Panc1 (cell line): ENCODE data around the gene METTL6. TPM values are rescaled to one million over a fixed set of nuclear protein-coding genes. Genes with fewer than 3 reads are reported as not detected.
"Not testable (repeated sequence)": the region's sequence is repeated elsewhere in the genome, so short reads cannot be mapped to it uniquely, and the experiment has no call there.

ENCODE experiments used
- ATAC-seq: fragments of 200-7000 bp; cut with Tn5 transposase; 2 replicates; pipeline ENCODE4 v1.9.1; 2020; ENCODE audit warnings: mild to moderate bottlenecking, moderate library complexity
- BruUV-seq: library from RNA; stranded (reverse); fragments of 400-500 nt; replicated peaks from 2 replicates; lab custom pipeline; 2021; lab: Mats Ljungman, UMichigan
- CTCF ChIA-PET: fragments of 300-600 bp; sonication (Branson Sonifier 250); formaldehyde crosslinking; loops from one replicate; lab custom pipeline; 2022; ENCODE audit warnings: antibody characterized with exemption; lab: Charles Lee
- POLR2A ChIA-PET: fragments of 300-600 bp; sonication (Branson Sonifier 250); formaldehyde crosslinking; loops from one replicate; lab custom pipeline; 2022; ENCODE audit warnings: antibody characterized with exemption; lab: Charles Lee
- DNase-seq: peaks from one replicate; pipeline ENCODE4 v3.0.0-alpha.2; 2010; ENCODE audit warnings: low read depth, low spot score
- H3K27ac ChIP-seq: 2 replicates; pipeline ENCODE4 v1.5.1; 2011; ENCODE audit warnings: mild to moderate bottlenecking, low read length, inconsistent platforms
- H3K27me3 ChIP-seq: fragments of 200-500 bp; sonication (Bioruptor generic); 2 replicates; pipeline ENCODE4 v1.6.0; 2014; ENCODE audit warnings: low read length, inconsistent platforms; ENCODE audit not compliant: control insufficient read depth, insufficient read depth
- H3K36me3 ChIP-seq: fragments of 200-500 bp; sonication (Bioruptor generic); 2 replicates; pipeline ENCODE4 v1.5.1; 2014; ENCODE audit warnings: inconsistent platforms, mild to moderate bottlenecking, low read length, moderate library complexity; ENCODE audit not compliant: control insufficient read depth, insufficient read depth
- H3K4me1 ChIP-seq: 2 replicates; pipeline ENCODE4 v1.5.1; 2011; ENCODE audit warnings: inconsistent platforms, mild to moderate bottlenecking, low read length, moderate library complexity; ENCODE audit not compliant: control insufficient read depth, insufficient read depth
- H3K4me3 ChIP-seq, 2 experiments: 2 replicates each; pipeline ENCODE4 v1.5.1; 2011 to 2012; ENCODE audit warnings: low read depth in 2 of 2, low read length in 2 of 2, mild to moderate bottlenecking in 2 of 2, inconsistent platforms in 1 of 2, moderate library complexity in 1 of 2
- H3K9me3 ChIP-seq: fragments of 200-500 bp; sonication (Bioruptor generic); 2 replicates; pipeline ENCODE4 v1.5.1; 2014; ENCODE audit warnings: low read depth, mild to moderate bottlenecking, inconsistent platforms, low read length, moderate library complexity; ENCODE audit not compliant: control insufficient read depth, insufficient read depth
- POLR2AphosphoS5 ChIP-seq: IDR thresholded peaks from 2 replicates; pipeline ENCODE4 v1.6.1; 2012; ENCODE audit warnings: mild to moderate bottlenecking, low read depth, low read length, moderate library complexity
- SIN3A ChIP-seq: IDR thresholded peaks from 2 replicates; pipeline ENCODE4 v1.6.1; 2012; ENCODE audit warnings: low read depth, mild to moderate bottlenecking, low read length, moderate library complexity, borderline replicate concordance; ENCODE audit not compliant: insufficient read depth
- TCF7L2 ChIP-seq: IDR thresholded peaks from 2 replicates; pipeline ENCODE4 v1.6.1; 2011; ENCODE audit warnings: mild to moderate bottlenecking, low read depth, low read length, inconsistent platforms
- in situ Hi-C: cut with HindIII; loops from 2 replicates; pipeline ENCODE4 v1.10.0; 2016; ENCODE audit warnings: low sequenced_read_pairs, low pct_unique_long_range_greater_than_20kb
- intact Hi-C: fragments of 100-400 bp; cut with micrococcal nuclease; formaldehyde crosslinking; loops from one replicate; pipeline ENCODE4 v1.10.0; 2022; ENCODE audit not compliant: unreplicated experiment
- total RNA-seq: library from RNA; stranded (reverse); gene quantifications from one replicate; pipeline ENCODE4 v1.2.1, GENCODE V29; 2021; ENCODE audit not compliant: unreplicated experiment
- TF ChIP-seq, protein P1 (sequence below): fragments of 450-650 bp; IDR thresholded peaks from 2 replicates; pipeline ENCODE4 v1.5.1; 2017; ENCODE audit warnings: mild to moderate bottlenecking
- TF ChIP-seq, protein P2 (sequence below), 2 experiments: IDR thresholded peaks; 2 replicates each; pipeline ENCODE4 v1.6.1; 2011 to 2012; ENCODE audit warnings: low read depth in 2 of 2, control low read depth in 1 of 2, low read length in 1 of 2, mild to moderate bottlenecking in 1 of 2, moderate library complexity in 1 of 2; ENCODE audit not compliant: insufficient read depth in 1 of 2

METTL6 gene
- total RNA-seq, 1 experiment from 2014 or later: 16.5 TPM

DNA sequence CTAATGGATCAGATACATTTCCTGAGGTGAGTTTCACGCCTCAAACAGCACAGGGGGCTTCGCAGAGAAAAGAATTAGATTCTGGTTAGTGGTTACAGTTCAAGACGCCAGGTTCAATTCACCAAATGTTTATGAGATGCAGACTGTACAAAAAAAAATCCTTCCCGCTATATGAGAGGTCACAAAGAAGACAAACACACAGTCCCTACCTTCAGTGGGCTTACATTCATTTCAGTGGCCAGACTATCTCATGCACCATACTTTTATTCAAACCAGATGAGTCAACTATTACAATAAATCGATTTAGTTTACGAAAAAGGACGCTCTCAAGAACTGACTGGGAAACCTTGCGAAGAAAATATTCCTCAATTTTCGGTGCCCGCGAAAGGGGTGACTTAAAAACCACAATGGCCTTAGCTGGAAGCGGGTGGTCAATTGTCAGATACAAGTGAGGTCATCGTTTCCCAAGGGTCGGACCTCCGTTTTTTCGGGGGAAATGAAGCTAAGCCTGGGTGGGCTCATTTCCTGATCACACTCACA is 695 bp downstream of the METTL6 start:
- ChIA-PET CTCF (no interaction called here), POLR2A (no interaction called here)
- Histone ChIP-seq H3K4me1 (peaks cover 8% of the 10 kb centered on the region), H3K4me3 (peak overlapping the region; percentile 89 to 90), H3K9me3 (no peaks in the 10 kb centered on the region), H3K27me3 (no peaks in the 10 kb centered on the region), H3K27ac (peak overlapping the region; percentile 88), H3K36me3 (peaks cover 12% of the 10 kb centered on the region; the same call in 1 of the 2 replicates)
- BruUV-seq: no TSS peak
- in situ Hi-C loops (no loop called here), intact Hi-C loops (no loop called here)
- no peak for DNase-seq
- TF ChIP-seq POLR2AphosphoS5: no peak
- no peak for ATAC-seq

DNA sequence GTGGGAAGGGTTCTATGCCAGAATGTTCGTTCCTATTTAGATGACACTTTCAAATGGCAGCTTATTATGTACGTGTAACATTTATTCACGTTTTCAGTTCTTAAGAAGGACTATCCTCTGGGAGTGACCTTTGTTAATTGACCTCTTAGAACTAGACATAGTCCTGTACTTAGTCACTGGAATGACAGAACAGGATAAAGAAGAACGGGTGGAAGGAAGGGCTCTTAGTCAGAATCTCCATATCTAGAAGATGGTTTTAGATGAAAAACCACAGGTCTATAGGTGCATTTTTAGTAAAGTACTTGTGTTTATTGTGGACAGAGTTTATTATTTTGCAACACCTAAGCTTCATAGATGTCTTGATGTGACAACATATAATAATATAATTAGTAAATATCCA is 6.5 kb downstream of the METTL6 start:
- H3K27me3 ChIP-seq: no peaks in the 10 kb centered on the region
- ATAC-seq (no peak), DNase-seq (no peak)
- intact Hi-C loops (no loop called here), in situ Hi-C loops (no loop called here)
- no TSS peak for BruUV-seq
- H3K4me3 ChIP-seq: no peak overlapping the region
- H3K4me1 ChIP-seq: peaks cover 3% of the 10 kb centered on the region; the same call in 1 of the 2 replicates
- no peak for TF ChIP-seq POLR2AphosphoS5
- TF ChIP-seq, protein P1, sequence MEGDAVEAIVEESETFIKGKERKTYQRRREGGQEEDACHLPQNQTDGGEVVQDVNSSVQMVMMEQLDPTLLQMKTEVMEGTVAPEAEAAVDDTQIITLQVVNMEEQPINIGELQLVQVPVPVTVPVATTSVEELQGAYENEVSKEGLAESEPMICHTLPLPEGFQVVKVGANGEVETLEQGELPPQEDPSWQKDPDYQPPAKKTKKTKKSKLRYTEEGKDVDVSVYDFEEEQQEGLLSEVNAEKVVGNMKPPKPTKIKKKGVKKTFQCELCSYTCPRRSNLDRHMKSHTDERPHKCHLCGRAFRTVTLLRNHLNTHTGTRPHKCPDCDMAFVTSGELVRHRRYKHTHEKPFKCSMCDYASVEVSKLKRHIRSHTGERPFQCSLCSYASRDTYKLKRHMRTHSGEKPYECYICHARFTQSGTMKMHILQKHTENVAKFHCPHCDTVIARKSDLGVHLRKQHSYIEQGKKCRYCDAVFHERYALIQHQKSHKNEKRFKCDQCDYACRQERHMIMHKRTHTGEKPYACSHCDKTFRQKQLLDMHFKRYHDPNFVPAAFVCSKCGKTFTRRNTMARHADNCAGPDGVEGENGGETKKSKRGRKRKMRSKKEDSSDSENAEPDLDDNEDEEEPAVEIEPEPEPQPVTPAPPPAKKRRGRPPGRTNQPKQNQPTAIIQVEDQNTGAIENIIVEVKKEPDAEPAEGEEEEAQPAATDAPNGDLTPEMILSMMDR: no peak
- TF ChIP-seq, protein P2, sequence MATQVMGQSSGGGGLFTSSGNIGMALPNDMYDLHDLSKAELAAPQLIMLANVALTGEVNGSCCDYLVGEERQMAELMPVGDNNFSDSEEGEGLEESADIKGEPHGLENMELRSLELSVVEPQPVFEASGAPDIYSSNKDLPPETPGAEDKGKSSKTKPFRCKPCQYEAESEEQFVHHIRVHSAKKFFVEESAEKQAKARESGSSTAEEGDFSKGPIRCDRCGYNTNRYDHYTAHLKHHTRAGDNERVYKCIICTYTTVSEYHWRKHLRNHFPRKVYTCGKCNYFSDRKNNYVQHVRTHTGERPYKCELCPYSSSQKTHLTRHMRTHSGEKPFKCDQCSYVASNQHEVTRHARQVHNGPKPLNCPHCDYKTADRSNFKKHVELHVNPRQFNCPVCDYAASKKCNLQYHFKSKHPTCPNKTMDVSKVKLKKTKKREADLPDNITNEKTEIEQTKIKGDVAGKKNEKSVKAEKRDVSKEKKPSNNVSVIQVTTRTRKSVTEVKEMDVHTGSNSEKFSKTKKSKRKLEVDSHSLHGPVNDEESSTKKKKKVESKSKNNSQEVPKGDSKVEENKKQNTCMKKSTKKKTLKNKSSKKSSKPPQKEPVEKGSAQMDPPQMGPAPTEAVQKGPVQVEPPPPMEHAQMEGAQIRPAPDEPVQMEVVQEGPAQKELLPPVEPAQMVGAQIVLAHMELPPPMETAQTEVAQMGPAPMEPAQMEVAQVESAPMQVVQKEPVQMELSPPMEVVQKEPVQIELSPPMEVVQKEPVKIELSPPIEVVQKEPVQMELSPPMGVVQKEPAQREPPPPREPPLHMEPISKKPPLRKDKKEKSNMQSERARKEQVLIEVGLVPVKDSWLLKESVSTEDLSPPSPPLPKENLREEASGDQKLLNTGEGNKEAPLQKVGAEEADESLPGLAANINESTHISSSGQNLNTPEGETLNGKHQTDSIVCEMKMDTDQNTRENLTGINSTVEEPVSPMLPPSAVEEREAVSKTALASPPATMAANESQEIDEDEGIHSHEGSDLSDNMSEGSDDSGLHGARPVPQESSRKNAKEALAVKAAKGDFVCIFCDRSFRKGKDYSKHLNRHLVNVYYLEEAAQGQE (IDR thresholded peaks at IDR 0.05; ENCODE audit: insufficient read depth in 1 of 2, low read depth in 2 of 2, low read length in 1 of 2): no peak
- no peak for TF ChIP-seq TCF7L2
- no peak for TF ChIP-seq SIN3A
- ChIA-PET CTCF (no interaction called here), POLR2A (no interaction called here)
- H3K27ac ChIP-seq: no peak overlapping the region
- H3K9me3 ChIP-seq: no peaks in the 10 kb centered on the region
- H3K36me3 ChIP-seq: no peaks in the 10 kb centered on the region; the same call in 1 of the 2 replicates

DNA sequence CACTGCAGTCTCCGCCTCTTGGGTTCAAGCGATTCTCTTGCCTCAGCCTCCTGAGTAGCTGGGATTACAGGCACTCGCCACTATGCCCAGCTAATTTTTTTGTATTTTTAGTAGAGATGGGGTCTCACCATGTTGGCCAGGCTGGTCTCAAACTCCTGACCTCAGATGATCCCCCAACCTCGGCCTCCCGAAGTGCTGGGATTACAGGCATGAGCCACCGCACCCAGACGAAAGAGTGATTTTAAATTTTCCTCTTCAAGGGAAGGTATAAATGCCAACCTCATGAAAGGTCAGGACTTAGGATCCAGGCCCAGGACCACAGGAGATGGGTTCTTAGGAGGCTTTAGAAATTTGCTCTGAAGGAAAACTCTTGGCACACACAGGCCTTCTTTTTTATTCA is 16.4 kb downstream of the METTL6 start:
- H3K4me3 ChIP-seq, BruUV-seq, in situ Hi-C loops, intact Hi-C loops, H3K9me3 ChIP-seq, H3K27me3 ChIP-seq, CTCF ChIA-PET, H3K4me1 ChIP-seq, H3K36me3 ChIP-seq, DNase-seq, ATAC-seq, POLR2A ChIA-PET, H3K27ac ChIP-seq: not testable (repeated sequence)
